ENCODE results near the gene ARID3A.

DNA sequence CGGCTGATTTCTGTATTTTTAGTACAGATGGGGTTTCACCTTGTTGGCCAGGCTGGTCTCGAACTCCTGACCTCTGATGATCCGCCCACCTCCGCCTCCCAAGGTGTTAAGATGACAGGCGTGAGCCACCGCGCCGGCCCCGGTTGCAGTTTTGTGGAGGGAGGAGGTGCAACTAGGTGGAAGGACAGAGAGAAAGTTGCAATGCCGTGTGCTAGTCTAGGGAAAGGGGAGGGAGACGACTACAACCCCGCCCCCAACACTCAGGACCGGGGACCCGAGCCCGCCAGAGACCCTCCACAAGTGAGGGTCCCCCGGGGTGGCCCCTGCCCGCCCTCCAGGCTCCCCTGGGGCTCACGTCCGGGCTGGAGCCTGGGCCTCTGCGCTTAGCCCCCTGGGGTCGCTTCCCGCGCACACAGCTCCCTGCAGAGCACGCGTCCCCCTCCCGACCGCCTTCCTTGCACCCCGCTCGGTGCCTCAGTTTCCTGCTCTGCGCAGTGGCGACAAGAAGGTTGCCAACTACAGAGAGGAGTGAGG, 1.2 kb upstream of the ARID3A start:
- TF ChIP-seq, protein P1, sequence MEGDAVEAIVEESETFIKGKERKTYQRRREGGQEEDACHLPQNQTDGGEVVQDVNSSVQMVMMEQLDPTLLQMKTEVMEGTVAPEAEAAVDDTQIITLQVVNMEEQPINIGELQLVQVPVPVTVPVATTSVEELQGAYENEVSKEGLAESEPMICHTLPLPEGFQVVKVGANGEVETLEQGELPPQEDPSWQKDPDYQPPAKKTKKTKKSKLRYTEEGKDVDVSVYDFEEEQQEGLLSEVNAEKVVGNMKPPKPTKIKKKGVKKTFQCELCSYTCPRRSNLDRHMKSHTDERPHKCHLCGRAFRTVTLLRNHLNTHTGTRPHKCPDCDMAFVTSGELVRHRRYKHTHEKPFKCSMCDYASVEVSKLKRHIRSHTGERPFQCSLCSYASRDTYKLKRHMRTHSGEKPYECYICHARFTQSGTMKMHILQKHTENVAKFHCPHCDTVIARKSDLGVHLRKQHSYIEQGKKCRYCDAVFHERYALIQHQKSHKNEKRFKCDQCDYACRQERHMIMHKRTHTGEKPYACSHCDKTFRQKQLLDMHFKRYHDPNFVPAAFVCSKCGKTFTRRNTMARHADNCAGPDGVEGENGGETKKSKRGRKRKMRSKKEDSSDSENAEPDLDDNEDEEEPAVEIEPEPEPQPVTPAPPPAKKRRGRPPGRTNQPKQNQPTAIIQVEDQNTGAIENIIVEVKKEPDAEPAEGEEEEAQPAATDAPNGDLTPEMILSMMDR (conservative IDR thresholded peaks at IDR 0.05) = no peak
- TF ChIP-seq ZFX (IDR thresholded peaks at IDR 0.05) = no peak
